ENCODE measurements around the gene NACAD.

Gene NACAD

DNA sequence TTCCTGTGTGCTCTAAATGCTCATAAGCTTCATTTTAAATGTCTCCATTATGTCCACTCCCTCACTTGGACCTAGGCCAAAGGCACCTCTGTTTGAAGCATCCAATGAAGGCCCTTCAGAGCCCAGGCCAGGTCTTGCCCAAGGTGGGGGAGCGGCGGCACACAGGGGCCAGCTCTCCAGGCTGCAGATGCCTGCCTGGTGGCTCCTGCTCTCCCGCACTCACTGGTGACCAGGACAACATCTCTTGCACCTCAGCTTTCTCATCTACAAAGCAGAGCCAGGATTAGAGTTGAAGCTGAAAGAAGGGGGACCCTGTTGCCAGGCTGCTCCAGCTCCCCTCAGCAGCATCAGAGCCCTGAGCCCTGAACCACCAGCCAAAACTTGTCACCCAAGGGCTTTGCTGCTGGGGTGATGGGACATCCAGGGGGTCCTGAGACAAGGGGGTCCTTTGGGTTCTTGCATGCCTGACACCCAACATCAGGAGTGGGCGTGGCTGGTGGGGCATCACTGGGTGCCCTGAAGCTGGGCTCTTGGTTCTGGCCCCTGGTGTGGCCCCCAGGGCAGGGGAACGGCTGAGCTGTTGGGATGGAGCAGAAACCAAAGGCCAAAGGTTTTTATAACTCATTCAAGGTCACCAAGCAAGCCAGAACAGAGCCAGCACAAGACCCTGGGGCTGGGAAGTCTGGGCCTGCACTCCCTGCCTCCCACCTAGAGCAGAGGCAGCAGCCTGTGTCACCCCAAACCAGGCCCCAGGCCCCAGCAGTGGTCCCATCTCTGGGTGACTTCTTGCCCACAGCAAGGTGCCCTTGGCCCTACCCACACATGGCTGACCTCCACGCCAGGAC lies 1.2 kb downstream of the NACAD start:
- no peak for DNase-seq

DNA sequence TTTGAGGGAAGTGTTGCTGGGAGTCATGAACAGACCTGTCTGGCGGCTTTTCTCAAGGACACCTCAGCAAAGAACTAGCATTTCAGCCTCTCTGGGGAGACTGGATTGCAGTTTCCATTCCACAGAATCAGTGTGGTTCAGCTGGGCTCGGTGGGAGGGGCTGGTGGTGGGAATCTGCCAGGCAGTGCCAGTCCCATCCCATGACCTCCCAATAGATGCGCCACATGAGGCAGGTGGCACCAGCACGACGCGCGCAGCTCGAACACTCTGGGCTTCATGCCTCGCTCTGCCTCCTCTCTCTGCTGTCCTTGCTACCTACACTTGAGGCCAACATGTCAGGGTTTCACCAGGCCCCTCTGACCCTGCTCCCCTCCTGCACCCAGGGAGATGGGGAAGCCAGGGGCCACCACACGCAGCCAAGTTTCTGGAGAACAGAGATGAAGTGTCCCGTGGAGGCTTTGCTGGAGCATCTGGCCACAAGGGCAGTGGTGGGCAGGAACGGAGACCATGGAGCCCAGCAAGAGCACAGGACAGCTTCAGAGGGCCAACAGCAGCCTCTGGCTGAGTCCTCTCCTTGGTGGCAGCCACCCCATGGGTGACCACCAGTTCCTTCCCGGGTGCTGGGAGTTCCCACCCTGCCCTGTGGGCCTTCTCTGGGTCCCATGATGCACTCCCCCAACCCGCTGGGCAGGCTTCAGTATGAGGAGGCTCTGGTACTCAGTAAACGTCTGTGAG lies 2.3 kb downstream of the NACAD start:
- DNase-seq: no peak

DNA sequence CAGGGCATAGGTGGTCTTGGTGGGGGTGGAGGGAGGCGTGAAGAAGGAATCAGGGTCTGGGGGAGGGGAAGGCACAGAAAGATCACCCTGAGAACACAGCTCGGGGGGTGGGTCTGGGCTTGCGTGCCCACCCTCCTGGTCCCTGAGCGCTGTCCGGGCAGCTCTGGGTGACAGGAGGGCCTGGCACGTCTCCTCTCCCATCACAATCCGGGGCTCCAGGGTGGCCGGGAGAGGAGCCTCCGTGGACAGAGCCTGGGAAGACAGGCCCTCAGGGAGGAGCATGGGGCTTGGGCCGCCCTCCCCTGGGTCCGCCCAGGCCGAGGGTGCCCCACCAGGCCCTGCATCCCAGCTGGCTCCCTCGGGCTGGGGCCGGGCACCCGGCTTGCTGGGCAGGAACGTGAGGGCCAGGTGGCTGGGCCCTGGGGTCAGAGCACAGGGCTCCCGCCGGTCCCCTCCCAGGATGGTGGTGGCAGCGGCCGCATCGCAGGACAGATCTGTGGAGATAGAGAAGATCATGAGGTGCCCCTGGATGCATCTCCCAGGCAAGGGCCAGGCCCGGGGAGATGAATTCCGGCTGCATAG lies 3.1 kb downstream of the NACAD start:
- DNase-seq: no peak

DNA sequence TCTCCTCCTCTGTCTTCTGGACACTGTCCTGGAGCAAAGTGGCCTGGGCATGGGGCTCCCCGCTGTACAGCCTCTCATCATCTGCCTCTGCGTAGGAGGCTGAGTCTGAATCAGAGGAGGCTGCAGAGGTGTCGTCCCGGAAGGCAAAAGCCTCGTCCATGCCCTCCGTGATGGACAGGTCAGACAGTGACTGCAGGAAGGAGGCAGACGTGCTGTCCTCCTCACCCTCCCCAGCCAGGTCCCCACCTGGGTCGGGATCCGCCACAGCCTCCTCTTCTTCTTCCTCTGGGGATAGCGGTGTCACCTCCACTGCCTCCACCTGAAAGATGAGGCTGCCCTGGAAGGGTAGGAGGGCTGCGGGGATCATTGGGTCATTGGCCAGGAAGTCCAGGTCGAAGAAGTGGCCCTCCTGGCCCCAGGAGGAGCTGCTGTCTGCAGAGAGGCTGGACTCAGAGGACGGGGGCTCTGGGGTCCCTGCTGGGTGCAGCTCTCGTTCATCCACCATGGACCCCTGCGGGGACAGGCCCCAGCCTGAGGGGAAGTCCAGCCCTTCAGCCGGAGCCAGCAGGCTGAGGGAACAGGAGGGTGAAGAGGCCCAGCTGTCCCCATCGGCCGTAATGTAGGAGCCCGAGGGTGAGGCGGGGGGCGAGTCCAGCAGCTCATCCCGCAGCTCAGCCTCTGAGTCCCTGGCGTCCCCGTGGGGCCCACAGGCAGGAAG lies 3.7 kb downstream of the NACAD start:
- DNase-seq: no peak

DNA sequence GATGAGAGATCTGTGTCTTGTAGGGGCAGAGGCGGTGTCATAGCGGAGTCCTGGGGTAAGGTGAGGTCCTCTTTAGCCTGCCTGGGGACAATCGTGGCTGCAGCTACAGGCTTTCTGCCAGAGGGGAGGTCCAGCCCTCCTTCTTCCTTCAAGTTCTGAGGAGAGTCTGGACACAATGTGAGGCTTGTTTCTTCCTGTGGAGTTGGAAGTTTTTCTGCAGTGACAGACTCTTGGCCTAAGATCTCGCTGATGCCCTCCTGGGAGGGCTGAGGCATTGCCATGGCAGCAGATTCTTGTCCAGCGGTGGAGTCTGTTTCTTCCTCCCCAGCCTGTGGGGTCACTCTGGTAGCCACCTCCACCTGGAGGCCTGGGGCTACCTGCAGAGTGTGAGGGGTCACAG lies 4.4 kb downstream of the NACAD start:
- no peak for DNase-seq

DNA sequence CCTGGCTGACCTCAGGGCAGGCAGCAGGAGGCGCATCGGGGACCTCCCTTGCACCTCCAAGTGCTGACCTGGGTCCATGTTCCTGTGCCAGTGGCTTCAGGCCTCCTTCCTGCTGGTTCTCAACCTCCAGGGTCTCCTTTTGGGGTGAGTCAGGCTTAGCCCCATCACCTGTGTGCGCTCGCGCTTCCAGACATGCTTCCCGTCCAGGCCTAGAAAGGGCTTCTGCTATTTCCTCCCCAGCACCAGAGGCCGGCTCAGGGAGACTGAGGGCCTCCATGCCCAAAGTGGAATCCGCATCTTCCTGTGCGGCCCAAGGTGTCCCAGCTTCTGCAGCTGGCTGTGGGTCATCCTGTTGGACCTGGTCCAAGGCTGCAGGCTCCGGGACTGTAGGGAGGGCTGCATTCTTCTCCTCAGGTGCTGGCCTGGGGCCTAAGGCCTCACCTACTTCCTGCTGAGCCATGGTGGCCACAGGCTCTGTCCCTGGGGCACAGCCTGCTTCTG lies 5.9 kb downstream of the NACAD start:
- no peak for DNase-seq

DNA sequence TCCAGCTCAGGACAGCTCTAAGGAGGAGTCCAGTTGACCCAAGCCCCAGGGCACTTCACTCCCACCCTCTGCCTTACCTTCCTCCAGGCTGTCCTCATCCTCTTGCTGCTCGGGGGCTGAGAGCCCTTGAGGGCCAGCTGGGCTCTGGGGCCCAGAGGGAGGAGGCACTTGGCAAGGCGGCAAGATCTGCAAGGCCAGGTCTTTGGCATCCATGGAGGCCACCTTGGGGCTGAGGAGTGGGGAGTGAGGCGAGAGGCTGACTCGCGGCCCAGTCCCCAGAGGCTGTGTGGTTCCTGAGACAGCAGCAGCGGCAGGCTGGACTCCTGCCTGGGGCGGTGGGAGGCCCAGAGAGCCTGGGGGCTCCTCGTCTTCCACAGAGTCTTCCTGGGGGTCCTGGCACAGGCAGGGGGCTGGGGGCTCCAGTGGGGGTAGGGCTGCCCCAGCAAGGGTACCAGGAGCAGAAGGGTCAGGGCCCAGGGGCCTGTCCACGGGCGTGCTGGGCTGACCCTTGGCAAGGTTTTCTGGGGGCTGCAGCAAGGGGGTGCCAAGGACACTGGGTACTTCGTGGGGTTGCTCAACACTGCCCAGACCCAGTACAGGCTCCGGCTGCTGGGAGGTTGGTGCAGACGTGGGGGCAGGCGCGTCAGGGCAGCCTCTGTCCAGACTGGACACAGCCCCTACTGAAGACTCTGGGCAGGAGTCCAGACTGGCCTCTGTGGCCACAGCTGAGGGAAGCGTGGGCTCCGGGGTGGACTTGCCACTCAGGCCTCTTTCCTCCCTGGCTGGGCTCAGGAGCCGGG lies 6.5 kb downstream of the NACAD start:
- DNase-seq: no peak

DNA sequence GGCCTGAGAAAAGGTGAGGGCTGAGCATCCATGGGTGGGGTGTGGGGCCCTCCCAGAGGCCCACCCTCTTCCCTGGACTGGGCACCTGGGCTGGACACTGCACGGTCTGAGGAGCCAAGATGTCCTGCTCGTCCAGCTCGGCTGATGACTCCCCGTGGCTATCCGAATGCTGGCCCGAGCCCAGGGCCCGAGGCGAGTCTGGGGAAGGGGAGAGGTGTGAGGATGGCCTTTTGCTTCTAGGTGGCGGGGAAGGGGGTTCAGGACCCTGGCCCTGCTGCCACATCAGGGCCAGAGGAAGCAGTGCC lies 7.1 kb downstream of the NACAD start:
- DNase-seq: no peak

DNA sequence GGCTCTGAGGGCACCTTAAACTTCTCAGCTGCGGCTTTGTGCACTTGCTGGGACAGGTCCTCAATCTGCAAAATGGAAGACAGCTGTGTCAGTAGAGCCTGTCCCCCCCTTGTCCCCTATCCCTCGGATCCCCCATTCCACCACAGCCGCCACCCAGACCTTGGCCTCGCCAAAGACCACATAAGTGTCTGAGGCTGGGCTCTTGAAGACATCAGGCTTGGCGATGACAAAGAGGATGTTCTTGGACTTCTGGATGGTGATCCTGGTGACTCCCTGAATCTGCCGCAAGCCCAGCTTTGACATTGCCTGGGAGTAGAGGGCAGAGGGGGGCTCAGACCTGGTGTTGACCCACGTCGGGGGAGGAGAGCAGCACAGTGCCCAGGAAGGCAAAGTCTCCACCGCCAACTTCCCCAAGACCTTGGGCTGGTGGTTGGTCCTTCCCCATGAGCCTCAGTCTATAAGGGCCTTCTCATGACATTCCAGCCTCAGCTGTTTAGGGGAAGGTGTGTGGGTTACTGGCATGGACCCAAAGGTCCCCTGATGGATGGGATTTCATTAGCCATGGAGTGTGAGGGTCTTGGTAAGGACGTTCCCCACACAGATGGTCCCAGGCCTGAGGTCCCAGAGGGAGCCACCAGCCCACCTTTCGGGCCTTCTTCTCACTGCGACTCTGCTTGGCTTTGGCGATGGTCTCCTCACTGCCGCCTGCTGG lies 7.7 kb downstream of the NACAD start:
- no peak for DNase-seq

DNA sequence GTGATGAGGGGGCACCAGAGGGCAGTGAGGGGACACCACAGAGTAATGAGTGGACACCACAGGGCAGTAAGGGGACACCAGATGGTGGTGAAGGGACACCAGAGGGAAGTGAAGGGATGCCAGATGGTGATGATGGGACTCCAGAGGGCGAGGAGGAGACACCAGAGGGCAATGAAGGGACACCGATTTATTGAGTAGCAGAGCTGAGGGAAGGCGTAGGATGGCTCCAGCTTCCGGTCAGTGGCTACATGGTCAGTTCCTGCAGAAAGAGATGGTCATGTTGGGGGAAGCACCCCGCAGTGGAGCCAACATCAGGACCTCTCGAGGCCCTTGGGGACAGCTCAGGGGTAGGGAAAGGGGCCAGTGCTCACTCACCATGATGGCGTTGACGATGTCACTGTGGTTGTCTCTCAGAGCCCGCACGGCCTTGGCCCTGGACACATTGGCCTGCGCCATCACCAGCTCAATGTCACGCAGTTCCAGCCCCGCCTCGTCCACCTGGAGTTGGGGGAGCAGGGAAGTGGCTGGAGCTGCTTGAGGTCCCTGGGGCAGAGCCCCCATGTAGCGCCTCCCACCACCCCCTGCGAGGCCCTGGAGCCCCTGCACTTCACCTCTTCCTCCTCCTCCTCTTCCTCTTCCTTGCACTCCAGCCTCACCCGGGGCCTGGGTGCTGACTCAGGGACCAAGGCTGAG lies 8.4 kb downstream of the NACAD start:
- no peak for DNase-seq

DNA sequence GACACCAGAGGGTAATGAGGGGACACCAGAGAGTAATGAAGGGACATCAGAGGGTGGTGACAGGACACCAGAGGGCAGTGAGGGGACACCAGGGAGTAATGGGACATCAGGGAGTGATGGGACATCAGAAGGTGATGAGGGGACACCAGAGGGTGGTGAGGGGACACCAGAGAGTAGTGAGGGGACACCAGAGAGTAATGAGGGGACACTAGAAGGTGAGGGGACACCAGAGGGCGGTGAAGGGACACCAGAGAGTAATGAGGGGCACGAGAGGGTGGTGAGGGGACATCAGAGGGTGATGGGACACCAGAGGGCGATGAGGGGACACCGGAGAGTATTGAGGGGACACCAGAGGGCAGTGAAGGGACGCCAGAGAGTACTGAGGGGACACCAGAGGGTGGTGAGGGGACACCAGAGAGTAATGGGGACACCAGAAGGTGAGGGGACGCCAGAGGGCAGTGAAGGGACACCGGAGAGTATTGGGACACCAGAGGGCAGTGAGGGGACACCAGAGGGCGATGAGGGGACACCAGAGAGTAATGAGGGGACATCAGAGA lies 10.6 kb downstream of the NACAD start:
- no peak for DNase-seq

DNA sequence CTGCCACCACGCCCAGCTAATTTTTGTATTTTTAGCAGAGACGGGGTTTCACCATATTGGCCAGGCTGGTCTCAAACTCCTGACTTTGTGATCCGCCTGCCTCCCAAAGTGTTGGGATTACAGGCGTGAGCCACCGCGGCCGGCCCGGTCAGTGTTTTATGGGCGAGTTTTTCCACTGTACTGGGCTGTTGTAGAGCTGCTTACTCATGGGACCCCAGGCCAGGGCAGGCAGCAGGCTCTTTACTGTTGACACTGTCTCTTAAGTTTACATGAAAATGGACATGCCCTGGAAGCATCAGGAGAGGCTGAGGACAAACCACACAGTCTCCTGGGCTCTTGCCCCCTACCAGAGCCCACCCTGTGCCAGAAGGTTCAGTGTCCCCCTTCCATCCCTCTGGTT lies 11.2 kb downstream of the NACAD start:
- no peak for DNase-seq

DNA sequence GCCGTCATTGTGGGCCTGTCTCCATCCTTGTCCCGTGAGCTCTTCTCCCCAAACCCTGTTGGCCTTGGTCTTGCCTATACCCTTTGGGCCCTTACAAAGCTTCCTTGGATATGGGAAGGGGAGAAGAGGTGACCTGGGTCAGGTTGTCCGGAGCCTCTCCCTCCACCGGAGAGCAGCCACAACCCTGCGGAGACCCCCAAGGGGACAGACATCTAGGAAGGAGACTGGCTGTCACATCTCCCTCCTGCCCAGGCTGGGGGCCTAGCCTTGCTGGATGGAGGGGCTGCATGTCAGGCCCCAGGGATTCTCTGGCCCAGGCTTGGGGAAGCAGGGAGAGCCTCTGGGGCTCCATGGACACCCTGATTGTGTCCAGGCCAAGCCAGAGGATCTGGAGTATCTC lies 11.8 kb downstream of the NACAD start:
- DNase-seq: no peak

DNA sequence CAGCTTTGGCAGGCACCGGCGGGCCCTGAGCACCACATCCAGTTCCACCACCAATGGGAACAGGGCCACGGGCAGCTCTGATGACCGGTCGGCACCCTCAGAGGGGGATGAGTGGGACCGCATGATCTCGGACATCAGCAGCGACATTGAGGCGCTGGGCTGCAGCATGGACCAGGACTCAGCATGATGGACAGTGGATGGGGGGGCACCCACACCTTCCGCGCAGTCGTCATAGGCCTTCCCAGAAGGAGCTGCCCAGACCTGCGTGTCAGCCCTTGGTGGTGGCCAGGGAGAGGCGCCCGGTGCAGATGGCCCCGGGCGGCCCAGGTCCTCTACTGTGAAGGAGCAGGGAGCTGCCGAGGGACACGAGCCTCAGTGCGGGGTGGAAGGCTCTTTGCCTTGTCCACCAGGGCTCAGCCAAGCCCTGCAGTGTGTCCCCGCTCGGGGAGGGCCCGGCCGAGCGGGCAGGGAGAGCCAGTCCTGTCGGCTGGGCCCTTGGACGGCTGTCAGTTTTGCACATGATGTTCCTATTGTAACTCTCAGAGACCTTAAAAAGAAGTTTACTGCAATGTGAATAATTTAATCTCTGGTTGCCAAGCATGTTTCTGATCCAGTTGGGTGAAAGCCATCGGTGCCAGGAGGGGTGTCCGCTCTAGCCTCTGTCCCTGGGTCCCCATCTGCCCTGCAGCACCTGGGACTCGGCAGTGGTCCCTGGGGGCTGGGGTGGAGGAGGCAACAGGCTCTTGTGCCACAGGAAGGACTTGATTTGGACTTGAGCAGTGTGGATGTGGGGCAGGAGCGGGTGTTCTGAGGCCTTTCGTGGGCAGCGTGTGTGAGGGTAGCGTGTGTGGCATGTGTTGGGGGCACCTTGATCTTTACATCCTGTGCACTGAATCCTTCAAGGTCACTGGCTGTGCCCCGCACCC lies 12.6 kb downstream of the NACAD start:
- no peak for DNase-seq

DNA sequence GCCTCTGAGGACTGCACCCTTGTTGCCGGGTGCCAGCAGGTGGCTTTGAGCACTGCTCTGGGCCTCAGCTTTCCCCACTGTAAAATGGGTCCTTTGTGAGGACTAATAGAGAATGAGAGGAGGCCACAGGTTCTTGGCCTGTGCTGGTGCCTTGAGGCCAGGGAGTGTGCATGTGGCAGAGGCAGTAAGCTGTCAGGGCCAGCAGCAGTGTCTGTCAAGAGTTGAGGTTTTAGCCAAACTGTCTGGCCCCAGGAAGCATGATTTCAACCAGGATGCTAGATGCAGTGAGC lies 13.5 kb downstream of the NACAD start:
- no peak for DNase-seq

DNA sequence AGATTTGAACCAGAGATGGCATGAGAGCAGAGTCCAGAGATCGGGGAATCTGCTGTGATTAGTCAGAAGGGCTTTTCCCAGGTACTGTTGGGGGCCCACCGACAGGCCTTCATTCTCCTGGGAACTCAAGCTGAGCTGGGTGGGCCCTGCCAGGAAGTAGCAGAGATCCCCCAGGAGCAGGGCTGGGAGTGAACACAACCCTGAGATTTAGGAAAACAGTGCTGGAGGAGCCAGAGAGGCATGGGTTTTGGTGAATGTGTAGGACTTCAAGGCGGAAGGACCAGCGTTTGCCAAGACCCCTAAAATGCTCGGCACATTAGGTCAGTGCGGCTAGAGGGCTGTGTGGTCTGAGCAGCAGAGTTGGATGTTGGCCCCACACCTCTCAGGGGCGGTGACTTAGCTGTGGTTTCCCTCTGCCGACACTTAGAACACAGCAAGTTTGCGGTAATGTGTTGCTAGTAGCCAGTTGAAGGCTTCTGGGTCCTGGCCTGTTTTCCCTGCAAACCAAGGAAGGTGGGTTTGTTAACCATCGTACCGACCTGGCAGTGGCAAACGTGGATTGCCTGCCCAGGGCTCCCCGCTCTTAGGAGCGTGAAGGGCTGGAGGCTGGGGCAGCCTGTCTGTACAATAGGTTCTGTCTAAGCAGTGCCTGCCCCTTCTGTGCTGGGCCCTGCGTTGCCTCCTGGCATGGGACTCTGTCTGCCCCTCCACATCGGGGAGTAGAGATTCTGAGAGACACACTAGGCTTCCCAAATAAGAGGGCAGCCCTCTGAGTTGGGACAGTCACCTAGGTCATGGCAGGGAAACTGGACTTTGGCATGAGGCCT lies 14.0 kb downstream of the NACAD start:
- no peak for DNase-seq

DNA sequence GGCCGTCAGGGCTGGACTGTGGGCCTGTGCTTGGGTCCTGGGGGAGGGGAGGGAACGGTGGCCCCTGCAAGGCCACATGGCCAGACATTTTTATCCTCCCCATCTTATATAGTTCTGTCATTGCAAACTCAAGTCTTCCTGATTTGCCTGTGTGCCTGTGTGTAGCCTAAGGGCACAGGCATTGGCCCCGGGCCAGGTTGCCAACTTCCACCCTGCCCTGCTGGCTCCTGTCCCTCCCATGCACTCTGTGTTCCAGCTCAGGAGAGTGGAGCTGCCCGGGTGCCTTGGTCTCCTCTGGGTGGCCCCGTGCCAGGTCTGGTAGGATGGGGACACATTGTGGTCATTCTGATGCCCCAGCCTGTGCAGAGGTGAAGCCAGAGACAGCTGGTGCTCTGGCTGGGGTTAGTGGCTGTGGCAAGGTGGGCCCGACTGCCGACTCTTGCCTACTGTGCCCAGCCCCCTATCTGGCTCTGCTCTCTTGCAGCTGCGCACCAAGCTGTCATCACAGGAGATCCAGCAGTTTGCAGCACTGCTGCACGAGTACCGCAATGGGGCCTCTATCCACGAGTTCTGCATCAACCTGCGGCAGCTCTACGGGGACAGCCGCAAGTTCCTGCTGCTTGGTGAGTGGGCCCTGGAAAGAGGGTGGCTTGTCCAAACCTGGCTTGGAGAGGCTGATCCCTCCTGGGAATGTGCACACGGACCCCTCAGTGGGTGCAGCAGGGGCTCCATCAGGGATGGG lies 14.8 kb downstream of the NACAD start:
- DNase-seq: no peak

DNA sequence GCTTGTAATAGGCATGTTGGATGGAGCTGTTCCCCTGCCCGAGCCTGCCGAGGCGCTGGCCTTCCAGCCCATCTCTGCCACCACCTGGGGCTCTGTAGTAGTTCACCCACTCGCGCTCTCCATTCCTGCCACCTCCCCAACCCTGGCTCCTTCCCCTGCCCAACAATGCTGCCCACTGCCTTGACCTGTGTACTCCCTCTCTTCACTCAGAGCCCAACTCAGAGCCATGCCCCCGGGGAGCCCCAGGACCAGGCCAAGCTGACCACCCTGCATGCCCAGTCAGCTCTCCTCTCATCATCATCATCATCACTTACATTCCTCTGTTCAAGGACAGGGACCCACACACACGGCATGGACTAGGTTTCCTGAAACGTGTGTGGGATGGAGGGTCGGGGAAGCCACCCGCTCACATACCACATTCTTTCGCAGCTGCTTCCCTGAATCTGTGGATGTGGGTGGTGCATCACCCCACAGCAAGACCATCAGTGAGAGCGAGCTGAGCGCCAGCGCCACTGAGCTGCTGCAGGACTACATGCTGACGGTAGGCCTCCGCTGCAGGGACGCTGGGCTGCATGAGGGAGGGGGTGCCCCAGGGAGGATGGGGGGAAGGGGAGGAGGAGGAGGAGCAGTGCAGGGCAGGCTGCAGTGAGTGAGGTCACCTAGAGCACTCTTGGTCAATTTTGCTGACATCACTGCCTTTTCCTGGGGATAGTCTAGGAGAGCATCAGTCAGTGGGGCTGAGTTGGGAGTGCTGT lies 15.6 kb downstream of the NACAD start:
- DNase-seq: no peak

Data from SHP77 treated with DMSO at 0.1 percent for 48 hours (cell line).